Measurements from ENCODE around the gene PRICKLE4.
"Not testable (repeated sequence)": the region's sequence is repeated elsewhere in the genome, so short reads cannot be mapped to it uniquely, and the experiment has no call there.

The PRICKLE4 gene

DNA sequence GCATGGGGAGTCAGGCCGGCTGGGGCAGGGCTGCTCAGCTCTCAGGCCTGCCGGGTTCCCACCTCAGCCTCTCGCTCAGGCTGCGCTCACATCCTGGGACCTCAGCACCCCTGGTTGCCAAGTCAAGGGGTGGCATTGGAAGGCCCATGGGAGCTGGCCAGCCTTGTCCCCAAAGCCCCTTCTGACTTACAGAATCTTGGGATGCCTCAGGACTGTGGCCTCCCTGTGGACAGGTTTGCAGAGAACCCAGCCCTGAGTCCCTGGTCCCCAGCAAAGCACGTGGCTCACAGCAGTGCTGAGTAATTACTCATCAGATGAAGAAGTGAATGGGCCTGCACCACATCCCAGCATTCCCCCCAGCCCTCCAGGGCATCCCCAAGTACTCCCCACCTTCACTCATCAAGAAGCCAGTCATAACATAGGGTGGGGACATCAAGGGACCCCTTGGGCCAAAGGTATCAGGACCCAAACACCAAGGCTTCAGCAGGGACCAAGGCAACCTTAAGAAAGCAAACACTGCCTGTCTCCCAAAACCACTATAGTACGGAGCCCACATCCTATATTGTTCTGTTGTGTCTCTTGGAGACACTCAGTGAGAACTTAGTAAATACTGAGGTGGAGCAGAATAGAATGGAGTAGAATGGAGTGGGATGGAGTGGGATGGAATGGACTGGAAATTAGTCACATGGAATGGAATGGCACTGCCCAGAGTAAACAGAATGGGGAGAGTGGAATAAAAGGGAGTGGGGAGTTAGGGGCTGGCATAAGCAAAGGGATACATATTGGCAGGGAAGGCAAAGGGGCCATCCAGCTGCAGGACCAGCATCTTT, 37.0 kb upstream of the PRICKLE4 start:
- H3K4me3 ChIP-seq (ENCODE audit: low read depth, low read length): no peak overlapping the region
- DNase-seq (ENCODE audit: low read depth): no peak

DNA sequence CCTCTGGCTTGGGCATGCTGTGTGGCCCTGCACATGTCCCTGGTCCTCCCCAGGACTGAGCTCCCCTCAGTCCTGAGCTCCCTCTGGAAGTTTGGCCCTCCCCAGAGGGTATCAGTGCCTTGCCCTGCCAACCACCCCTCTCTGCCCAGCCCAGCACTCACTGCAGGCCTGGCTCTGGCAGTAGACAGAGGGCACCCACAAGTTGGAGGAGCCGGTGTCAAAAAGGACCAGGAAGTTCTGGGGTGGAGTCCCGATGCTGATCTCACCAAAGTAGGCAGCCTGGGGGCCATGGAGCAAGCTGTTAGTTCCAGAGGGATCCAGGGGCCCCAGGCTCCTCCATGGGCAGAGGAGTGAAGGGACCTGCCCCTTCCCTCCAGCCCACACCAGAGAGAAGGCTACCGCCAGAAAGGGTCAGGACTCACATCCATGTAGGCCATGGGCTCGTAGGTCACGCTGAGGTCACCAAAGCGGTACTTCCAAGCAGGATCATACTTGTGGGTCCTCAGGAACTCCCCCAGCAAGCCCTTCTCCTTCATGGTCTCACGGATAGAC, 36.3 kb upstream of the PRICKLE4 start:
- H3K4me3 ChIP-seq (ENCODE audit: low read depth, low read length): no peak overlapping the region
- no peak for DNase-seq (ENCODE audit: low read depth)

DNA sequence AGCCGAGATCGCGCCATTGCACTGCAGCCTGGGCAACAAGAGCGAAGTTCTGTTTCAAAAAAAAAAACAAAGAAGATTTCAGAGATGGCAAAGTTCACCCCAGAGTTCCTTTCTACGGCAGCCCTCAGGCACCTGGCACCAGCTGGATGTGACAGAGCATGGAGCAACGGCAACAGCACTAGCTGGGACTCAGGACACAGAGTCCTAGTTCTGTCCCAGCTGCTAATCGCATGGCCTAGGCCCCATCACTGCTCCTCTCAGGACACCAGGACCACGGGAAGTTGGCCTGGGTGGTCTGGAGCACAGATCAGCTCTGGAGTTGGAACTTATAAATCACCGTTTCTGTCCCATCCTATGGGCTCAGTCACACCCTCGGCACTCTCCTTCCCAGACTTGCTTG, 34.5 kb upstream of the PRICKLE4 start:
- DNase-seq (ENCODE audit: low read depth): no peak
- H3K4me3 ChIP-seq (ENCODE audit: low read depth, low read length): no peak overlapping the region

DNA sequence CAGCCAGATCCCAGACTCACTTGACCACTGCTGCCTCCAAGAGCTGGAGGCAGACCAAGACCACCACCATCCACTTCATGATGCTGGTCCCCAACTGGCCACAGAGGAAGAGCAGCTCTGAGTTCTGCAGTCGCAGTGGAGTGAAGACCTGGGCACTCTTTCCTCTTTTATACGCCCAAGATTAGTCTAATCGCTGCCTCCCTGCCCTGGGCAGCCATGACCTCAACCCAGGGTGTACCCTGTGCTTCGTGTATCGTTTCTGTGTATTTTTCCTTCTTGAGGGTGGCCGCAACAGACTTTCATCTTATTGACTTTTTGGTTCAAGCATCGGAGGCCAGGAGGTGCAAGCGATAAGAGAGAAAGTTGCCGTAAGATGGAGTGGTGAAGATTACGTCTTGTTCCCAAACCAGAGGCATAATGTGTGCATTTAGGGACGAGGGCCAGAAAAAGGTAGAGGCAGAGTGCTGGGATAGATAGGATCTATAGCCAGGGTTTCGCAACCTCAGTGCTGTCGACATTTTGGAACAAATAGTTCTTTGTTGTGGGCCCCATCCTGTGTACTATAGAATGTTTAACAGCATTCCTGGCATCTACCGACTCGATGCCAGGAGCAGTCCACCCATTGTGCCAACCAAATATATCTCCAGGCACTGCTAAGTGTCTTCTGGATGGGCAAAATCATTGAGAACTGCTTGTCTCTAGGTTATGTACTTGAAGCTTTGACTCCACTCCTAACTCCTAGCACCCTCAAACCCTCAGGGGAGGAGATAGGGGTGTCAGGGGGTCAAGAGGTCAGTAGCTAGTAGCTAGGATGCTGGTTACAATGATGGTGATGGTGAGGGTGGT, 33.1 kb upstream of the PRICKLE4 start, which contains the start of gene PGC:
Gene PGC (minus strand): TSS at position 142 of the 846 bp plus-strand sequence. CDS start 63 bp downstream, at position 79.
- no peak within 1 kb of the TSS for H3K4me3 ChIP-seq (ENCODE audit: low read depth, low read length)
- DNase-seq (ENCODE audit: low read depth): no peak

DNA sequence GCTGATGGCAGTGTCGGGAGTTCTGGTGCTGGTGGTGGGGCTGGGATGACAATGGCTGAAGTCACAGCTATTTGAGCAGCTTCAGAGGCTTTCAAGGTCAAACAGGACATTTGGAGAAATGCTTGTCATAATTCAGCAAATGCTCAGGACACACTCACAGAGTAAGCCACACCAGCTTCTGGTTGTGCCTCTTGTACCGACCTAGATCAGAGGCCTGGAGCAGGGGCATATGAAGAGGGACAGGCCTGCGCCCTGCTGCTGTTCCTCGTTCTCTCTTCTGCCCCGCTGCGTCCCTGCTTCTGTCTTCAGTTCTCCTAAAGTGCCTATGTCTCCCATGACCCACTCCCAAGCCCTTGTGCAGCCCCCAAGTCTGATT, 32.5 kb upstream of the PRICKLE4 start:
- no peak for DNase-seq (ENCODE audit: low read depth)
- H3K4me3 ChIP-seq (ENCODE audit: low read depth, low read length): no peak overlapping the region

DNA sequence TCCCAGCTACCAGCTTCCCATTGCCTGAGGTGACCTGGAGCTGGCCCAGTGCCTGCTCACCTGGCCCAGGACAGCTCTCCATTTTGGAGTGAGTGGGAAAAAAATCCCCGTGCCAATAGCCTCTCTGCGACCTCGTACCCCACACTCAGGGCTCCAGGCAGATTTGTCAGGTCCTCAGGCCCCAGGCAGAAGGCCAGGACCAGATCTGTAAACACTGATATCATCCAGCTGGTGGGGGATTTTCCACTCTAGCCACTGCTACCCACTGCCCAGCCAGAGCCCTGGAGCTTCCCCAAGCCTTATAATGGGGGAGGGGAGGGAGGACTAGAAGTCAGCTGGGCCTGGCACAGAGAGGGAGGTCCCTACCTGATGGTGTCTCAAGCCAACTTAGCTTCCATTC, 32.0 kb upstream of the PRICKLE4 start:
- no peak overlapping the region for H3K4me3 ChIP-seq (ENCODE audit: low read depth, low read length)
- no peak for DNase-seq (ENCODE audit: low read depth)

DNA sequence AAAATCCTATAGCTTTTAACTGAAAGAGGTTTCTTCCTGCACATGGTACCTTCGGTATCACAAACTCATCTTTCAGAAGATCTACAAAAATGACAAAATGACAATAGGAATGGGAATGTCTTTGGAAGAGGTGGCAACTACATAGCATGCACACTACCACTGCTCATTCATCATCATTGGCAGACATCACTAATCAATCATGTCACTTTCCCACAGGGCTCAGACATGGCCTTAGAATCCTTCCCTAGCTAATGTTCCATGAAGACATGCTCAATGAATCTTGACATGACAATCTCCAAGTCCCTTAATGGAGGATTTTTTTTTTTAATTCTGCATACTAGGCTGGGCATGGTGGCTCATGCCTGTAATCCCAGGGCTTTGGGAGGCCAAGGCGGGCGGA, 30.2 kb upstream of the PRICKLE4 start:
- H3K4me3 ChIP-seq (ENCODE audit: low read depth, low read length): no peak overlapping the region
- DNase-seq (ENCODE audit: low read depth): no peak

DNA sequence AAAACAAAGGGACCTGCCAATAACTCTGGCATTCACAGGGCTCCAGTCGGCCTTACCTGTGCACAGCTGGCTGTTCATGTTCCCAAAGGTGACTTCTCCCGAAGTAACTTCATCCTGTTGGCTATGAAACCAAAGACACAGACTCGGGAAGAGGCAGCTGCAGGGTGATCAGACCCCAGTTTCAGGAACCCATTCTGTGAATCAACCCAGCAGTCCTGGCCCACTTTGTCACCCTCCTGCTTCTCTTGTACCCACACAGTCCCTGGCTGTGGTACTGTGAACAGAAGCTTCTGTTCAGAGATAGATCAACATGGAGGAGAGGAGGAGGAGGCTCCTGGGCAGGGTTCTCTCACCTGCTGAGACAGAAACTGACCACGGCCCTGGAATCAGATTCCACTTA, 24.7 kb upstream of the PRICKLE4 start:
- H3K4me3 ChIP-seq (ENCODE audit: low read depth, low read length): no peak overlapping the region
- no peak for DNase-seq (ENCODE audit: low read depth)

DNA sequence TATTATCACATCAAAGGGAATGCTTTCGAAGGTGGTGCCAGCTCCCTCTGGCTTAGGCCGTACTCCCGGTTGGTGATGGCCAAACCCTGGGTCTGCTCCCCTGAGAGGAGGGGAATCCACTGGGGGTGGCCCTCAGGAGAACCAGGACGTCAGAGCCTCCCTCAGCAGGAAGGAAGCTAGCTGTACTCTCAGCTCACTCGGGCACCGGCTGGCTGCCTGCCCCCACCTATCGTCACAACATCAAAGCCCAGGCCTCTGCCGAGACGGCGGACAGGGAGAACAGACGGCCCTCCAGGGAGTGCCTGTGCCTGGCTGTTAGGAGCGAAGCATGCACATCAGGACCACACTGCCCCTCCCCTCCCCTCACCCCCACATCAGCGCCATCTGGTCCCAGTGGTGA, 24.2 kb upstream of the PRICKLE4 start:
- no peak overlapping the region for H3K4me3 ChIP-seq (ENCODE audit: low read depth, low read length)
- DNase-seq (ENCODE audit: low read depth): no peak

DNA sequence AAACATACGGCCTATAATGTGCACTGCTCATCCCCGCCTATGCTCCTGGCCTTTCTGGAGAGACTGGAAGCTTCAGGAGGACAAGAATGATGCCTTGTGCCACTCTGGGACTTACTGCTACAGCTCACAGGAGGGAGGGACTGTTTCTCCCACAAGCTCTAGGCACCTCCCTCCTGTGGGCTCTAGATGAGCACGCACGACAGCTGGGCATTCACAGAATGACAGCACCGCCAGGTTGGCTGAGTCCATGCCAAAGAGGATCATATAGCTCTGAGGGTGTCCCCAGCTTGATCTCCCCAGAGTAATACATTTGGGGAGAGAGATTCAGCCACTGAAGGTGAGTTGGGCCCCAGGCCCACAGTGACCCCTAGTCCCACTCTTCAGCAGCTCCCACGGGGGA, 23.3 kb upstream of the PRICKLE4 start:
- no peak overlapping the region for H3K4me3 ChIP-seq (ENCODE audit: low read depth, low read length)
- no peak for DNase-seq (ENCODE audit: low read depth)

DNA sequence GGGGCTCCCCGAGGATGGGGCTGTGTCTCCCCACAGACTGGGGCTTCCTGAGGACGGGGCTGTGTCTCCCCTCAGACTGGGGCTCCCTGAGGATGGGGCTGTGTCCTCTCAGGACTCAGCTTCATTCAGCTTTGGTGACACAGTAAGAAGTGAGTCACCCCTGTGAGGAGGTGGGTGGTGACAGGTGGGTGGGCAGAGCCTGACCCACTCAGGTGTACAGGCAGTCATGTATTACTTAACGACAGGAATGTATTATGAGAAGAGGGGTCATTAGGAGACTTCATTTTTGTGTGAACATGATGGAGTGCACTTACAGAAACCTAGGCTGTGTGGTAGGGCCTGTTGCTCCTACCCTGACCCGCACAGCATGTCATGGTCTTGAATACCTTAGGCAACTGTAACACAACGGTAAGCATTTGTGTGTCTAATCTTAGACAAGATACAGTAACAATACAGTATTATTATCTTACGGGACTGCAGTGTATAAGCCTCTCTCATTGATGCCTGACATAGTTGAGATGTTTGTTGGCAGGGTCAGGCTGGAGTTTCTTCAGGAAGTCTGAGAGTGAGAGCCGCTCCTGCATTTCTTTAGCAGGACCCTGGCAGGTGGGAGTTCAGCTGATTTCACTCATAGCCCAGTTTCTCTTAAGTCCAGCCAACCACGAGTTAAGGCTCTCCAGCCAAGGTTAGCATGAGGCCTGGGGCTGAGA, 22.5 kb upstream of the PRICKLE4 start:
- no peak for DNase-seq (ENCODE audit: low read depth)
- no peak overlapping the region for H3K4me3 ChIP-seq (ENCODE audit: low read depth, low read length)

DNA sequence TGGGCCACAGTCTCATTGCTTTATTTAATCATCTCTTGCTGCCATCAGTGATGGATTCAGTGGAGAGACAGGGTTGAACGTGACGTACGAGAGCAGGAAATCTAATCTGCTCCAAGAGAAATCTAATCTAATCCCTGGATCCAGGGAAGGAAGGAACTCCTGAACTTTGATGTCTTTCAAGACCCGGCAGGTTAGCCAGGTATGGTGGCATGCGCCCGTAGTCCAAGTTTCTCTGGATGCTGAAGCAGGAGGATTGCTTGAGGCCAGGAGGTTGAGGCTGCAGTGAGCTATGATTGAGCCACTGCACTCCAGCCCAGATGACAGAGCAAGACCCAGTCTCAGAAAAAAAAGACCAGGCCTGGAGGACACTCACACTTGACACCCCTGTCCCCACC, 21.9 kb upstream of the PRICKLE4 start:
- no peak overlapping the region for H3K4me3 ChIP-seq (ENCODE audit: low read depth, low read length)
- DNase-seq (ENCODE audit: low read depth): no peak

DNA sequence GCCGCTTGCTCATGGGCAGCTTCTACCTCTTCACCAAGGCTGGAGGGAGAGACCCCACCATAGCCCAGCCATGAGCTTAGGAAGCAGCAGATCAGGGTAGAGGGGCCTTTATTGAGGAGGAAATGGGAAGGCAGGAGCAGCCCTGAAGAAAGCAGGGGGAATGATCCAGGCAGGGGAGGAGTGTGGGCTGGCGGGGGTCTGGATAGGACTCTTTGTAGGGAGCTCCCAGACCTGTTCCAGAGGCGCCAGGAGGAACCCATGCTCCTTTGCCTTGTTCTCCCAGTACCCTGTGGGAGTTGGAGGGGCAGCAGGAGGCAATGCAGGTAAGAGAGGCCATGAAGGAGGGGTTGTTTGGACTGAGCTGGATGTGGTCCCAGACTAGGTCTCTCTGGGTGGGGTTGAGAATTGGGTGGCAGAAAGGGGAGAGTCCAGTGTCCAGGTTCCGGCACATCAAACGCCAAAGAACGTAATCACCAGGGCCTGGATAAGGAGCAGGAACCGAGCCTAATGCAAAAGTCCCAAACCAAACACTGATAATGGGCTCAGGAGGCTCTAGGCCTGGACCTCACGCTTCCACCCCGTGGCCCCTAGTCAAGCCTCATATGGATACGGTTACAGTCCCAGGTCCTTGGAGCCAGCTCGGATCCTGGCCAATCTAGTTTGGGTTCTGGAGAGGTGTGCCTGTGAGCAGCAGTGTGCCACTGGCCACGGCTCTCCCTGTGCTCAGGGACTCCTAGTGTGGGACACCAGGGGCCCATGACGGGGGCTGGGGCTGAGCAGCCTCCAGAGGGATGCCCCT, 21.3 kb upstream of the PRICKLE4 start:
- no peak overlapping the region for H3K4me3 ChIP-seq (ENCODE audit: low read depth, low read length)
- DNase-seq (ENCODE audit: low read depth): no peak

DNA sequence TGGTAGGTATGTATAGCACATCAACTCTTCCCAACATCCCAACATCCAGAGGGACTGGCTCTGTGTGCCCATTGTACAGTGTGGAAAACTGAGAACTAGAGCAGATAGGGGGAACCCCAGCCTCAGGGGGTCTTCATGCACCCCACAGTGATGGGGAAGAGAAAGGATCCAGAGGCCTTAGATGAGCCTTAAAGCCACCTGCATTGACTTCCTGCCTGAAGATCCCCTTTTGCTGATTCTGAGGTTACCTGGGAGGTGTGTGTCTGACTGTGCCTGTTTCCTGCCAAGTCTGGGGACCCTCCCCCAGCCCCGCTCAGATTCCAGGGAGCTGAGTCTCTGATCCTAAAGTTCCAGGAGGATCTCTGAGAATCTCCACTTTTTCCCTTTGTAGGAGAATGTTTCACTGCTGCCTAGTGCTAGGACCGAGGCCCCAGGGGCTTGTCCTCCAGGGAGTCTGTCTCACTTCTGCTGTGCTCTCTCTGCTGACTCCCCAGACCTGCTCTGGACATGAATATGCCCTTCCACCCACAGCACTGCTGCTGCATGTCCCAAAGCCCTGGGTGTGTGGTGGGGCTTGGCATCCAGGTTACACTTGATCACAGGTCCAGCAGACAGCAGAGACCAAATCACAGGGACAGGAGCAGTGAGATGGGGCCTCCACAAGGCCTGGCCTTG, 20.5 kb upstream of the PRICKLE4 start:
- no peak for DNase-seq (ENCODE audit: low read depth)

DNA sequence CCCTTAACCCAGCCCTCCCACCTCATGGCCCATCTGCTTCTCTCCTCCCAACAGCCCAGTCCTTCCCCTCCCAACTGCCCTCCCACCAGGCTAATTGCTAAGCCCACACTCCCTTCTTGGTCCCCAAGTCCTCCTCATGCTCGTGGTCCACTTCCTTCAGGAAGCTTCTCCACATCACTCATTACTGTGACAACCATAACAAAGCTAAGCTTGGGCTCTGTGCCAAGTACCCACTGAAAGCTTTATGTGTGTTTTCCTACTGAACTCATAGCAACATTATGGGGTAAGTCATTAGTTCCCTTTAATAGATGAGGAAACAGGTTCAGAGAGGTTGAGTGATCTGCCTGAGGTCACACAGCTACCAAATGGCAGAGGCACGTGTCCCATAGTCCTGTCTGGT, 17.1 kb upstream of the PRICKLE4 start:
- H3K4me3 ChIP-seq (ENCODE audit: low read depth, low read length): no peak overlapping the region
- DNase-seq (ENCODE audit: low read depth): no peak

More for the DNA sequence above, 20.5 kb upstream of the PRICKLE4 start:
- H3K4me3 ChIP-seq (ENCODE audit: low read depth, low read length): no peak overlapping the region

DNA sequence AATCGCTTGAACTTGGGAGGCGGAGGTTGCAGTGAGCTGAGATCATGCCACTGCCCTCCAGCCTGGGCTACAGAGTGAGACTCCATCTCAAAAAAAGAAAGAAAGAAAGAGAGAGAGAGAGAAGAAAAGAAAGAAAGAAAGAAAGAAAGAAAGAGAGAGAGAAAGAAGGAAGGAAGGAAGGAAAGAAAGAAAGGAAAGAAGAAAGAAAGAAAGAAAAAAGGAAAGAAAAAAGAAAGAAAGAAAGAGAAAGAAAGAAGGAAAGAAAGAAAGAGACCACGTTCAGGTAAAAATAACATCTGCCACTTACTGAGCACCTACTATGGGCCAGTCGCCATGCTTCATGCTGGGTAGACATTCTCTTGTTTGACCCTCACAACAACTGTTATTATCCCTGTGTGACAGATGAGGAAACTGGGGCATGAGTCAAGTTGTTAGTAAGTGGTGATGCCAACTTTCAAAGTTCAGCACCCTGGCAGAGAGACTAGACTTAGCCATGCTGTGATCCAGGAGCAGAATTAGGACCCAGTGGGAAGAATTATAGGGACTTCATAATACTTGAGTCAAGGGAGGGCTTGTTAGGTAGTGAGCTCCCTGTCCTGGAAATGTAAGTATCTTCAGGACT, 14.4 kb upstream of the PRICKLE4 start:
- H3K4me3 ChIP-seq (ENCODE audit: low read depth, low read length); DNase-seq (ENCODE audit: low read depth): not testable (repeated sequence)

DNA sequence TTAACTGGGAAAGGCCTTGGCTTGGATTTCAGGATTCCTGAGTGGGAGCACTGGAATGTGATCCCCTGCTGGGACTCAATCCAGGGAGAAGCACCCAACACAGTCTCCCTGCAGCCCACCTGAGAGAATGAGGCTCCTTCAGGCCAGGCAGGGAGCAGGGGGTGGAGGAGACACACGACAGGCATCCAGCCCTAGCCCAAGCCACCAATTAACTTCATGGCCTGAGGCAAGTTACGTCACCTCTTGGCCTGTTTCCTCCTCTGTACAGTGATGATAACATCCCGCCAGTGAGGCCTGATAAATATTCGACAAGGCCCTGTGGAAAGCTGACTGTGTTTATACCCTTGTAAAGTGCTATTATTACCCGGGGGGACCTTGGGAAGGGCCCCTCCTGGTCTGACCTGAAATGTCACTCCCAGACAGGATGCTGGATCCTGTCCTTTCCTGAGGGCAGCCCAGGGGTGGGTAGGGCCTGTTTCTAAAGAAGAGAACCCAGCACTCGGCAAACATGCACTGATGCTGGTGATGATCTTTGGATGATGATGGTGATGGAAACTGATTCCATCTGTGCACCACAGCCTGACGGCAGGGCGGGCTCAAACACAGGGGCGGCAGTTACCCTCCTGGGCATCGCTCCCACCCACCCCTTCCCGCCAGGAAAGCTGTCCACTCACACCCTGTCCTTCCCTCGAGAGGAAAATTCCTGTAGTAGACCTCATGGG, 13.3 kb upstream of the PRICKLE4 start:
- DNase-seq (ENCODE audit: low read depth): no peak
- no peak overlapping the region for H3K4me3 ChIP-seq (ENCODE audit: low read depth, low read length)

Measured in skeletal muscle cell (primary cell).